HS-27A (cell line): ENCODE measurements around the gene TOX3.

Experiments used
- DNase-seq: peaks from one replicate; pipeline ENCODE4 v3.0.0-alpha.2; 2012; ENCODE audit warnings: low read depth, missing footprints

The TOX3 gene

DNA sequence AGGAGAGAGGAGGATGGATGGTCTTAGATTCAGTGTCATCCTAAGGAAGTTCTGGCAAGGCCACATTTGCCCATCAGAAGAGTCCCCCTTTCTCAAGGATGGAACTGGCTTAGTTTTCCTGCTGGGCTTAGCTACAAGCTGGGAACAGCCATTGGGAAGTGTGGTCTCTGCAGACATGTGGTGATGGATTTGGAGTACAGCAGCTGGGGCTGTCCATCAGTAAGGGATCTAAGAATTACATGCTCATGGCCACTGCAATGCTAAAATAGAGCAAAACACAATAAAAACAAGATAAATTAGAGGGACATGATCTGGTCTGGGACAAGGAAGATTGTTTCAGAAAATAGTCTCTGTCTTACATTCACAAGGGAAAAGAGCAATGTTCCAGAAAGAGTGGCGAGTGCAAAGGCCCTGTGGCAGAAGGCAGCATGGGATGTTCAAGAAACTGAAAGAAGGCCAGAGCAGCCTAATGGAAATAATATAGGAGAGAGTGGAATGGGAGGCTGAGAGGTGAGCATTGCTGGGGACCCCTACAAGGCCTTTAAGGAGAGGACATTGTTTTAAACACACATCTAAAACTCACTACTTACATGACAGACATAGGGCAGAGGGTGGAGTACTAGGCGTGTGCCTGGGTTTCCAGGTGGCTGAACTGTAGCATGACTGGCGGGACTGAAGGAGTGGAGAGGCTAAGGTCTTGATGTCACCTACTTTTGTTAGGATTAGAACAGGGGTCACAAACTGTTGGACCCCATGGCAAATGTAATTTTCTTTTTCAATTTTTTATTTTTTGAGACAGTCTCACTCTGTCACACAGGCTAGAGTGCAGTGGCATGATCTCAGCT is 17.0 kb upstream of the TOX3 start:
- DNase-seq: no peak

DNA sequence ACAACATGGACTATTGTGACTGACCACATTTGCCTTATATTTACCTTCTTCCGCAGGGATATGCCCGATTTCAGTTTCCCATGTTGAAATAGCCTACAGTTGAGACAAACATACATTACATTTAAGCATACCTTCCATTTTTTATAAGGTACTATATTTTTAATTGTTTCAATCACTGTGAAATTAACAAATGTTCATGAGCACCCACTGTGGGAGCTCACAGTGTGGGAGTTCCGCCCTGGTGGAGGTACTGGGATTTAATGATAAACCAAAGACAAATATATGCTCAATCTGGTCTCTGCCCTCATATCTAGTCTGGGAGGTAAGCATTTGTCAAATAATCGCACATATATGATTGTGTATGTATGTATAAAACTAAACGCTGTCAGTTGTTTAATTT is 15.8 kb upstream of the TOX3 start:
- no peak for DNase-seq

DNA sequence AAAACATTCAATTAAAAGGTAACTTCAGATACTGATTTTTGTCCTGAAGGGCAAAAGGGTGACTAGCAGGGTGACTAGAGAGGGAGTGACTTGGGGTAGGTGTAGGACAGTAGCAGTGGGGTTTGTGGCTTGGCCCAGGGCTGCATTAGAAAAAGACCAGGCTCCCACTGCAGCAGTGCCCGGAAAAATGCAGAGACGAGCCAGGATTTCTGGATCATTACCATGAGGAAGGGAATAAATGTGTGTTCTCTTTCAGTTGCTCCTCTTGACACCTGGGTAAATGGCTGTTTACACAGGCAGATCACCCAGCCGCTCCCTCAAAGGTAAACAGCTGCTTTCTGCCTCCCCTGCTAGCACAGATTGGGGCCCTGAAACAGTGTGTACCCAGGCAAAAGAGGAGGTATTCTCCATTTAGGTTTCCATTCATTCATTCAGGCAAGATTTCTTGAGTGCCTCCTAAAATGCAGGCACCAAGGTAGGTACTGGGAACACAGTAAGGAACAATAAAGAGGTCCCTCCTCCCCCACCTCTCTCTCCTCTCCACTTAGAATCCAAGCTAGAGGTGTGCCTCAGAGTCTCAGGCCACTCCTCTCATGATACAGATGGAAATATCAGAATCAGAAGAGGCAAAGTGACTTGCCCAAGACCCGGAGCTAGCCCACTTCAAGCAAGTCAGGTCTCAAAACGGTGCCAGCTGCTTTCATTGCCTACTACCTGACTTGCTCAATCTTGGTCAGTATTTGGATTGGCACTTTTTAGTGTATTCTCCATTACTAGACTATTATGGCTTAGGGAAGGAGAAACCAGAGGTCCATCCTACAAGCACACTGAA is 15.2 kb upstream of the TOX3 start:
- no peak for DNase-seq

DNA sequence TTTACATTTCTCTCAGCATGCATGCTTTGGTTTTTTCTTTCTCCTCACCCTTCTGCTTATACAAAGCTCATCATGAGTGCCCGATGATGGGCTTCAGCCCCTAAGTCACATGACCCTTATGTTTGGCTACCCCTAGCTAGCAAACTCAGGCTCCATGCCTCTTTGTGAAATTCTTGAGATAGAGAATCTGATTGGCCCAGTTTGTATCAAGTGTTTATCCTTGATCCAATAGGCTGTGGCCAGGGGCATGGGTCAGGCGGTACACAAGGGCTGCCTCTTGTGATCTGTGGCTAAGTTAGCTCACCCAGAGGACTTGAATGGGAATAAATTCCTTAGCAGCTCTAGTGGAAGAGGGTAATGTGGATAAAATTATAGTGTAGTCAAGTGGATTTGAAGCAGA is 11.5 kb upstream of the TOX3 start:
- DNase-seq: no peak

DNA sequence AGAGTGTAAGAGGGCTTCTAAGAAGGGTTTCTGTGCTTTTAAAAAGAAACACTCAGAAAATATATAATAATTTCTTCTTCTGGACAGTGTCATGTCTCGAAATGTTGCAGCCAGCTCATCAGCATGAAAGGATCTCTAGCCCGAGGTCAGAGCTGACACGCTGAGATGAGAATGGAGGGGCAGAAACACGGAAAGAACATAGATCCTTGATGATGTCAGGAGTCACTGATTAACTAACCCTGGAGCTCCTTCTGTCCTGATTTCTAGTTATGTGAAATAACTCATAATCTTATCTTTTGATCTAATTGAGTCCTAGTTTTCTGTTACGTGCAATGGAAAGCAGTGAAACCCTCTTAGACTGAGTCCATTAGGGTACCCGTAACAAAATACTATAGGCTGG is 10.3 kb upstream of the TOX3 start:
- no peak for DNase-seq

DNA sequence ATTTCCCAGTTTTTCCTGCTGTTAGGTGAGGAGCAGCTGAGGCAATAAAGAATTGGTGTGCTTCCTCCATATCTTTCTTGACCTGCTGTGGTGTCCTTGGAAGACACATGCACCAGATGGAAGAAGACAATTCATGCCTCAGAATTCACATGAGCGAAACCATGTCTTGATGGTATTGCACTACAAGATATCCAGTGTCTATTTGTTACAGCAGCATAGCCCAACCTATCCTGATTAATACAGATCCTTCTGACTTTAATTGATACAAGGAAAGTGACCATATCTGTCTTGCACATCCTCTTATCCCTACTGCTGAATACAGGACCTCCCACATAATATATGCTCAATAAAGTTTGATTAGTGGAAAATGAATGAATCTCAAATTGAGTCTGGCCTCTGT is 9.1 kb upstream of the TOX3 start:
- DNase-seq: no peak

DNA sequence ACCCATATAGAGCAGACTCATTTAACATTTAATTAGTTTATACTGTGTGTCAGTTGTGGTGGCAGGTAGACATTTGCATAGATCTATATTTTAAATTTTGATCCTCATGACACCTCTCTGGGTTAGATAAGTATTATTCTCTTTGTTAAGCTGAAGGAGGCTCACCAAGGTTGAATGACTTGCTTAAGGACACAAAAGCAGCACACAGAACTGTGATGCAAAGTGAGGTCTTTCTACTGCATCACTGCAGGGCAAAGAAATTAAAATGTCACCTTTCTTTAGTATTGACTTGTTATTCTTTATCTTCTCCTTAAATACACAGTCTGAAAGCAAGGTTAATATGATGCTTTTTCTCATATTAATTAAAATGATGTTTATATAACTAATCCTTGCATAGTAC is 8.6 kb upstream of the TOX3 start:
- no peak for DNase-seq

DNA sequence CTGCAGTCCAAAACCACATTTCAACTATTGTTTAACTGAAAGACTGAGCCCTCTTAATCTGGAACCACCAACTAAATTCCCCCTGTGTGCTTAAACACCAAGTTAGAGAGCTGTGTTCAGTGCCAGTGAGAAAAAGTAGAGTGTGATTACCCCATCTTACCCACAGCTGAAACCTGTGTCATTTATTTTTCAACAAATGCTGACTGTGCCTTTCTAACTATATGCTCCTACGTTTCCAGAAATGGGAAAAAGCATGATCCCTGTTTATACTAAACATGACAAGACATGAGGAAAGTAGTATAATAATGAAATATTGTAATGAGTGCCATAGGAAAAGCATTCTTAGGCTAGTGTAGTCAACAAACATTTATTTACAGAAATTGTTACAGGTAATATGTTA is 7.4 kb upstream of the TOX3 start:
- no peak for DNase-seq

DNA sequence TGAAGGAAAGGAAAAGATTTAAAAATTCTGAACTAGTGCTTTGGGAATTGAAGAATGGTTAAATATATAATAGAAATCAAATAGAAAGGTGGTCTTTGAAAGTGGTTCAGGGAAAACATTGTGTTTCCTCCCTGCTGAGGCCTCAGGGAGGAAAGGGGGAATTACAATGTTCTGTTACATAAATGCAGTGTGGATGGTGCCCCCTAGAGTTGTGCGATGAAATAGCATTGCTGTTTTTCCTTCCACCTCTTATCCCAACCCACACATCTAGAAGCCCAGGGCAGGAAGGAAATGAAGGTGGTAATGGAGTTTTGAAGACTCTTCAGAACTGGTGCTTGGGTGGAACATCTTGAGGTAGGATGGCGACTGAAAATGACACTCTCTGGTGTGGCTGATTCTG is 6.4 kb upstream of the TOX3 start:
- DNase-seq: no peak

DNA sequence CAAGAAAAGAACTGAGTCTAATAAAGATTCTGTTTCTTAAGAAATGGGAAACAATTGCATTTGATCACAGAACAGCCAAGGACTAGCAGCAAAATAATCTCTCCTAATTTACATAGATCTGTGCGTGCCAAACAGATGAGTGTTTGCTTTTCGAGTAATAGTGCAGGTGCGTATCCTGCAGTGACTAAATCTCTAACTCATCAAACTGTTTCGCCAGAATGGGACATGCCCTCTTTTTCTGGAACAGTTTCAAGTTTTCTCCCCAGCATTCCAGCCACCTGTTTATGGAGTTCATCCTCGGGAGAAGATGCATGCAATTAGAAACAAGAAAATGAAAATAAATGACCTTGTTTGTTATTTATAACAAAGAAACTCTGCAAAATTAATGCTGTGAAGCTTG is 5.7 kb upstream of the TOX3 start:
- DNase-seq: no peak

DNA sequence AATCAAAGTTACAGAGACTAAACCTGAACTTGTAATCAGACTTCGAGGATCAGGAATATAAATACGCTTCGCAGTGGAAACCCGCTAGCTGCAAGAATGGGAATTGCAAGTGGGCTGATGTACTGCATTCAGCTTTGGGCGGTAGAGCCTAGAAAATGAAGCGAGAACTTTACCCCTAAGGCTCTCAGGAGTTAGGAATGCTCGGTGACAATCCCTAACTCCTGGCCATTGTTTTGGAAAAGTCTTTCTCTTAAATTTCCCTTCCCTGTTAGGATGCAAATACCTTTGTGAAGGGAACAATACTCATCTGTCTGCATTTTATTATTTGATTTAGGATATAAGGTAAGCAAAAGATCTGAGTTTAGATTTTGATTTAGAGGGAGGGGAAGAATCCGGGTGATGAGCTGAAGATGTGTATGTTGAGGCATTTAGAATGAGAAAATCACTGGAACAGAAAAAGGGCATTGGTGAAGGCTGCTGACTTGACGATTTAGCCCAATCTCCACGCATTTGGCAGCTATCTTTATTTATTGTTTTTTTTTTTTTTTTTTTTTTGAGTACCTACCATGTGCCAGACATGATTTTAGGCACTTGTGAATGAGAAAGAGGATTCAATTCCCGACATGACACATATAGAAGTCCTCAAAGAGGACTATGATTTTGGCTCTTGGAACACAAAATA is 2.2 kb upstream of the TOX3 start:
- no peak for DNase-seq

DNA sequence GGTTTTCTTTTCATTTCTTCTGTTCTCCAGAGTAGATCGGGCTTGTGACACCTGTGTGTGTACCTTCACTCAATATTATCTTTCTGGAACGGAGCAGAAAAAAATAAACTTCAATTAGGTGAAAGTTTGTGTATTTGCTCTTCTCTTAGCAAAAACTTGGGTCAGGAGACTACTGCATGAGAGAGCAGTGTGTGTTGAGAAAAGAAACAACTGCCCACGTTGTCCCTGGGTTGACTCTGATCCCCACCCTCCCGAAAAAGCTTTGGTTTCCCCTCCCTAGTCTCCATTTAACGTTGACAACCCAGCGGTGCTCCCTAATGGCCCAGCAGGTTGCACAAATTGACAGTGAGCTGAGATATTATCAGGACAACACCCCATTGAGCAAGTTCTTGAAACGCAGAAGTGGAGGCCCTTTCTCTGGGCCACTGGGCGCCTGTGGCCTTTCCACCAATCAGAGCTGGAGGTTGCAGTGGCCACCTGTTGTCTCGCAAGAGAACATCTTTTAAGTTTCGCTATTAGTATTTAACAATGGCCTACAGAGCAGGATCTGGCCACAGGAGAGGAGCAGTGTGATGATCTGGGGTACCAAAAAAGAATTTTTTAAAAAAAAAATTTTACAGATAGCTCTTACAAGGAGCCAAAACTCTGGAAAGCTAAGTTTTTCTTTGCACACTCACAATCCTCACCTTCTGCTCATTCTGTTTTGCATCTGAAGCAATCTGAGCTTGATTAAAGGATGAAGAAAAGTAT is 1.5 kb upstream of the TOX3 start:
- no peak for DNase-seq

DNA sequence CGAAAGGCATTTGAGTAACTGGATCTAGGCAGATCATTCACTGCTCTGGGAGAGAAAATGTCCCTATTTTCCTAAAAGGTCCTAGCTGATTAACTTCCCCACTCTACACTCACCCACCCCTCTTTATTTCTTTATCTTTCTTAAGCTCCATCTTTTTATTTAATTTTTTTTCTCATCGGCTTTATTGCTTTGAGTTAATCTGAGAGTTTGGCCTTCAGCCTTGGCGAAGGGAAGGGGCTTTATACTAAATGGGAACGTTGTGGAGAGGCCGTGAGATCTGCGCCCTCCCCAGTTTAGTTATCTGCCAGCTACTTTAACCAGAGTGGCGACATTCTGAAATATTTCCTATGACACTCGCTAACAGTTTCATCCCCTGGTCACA is 882 bp upstream of the TOX3 start:
- no peak for DNase-seq

DNA sequence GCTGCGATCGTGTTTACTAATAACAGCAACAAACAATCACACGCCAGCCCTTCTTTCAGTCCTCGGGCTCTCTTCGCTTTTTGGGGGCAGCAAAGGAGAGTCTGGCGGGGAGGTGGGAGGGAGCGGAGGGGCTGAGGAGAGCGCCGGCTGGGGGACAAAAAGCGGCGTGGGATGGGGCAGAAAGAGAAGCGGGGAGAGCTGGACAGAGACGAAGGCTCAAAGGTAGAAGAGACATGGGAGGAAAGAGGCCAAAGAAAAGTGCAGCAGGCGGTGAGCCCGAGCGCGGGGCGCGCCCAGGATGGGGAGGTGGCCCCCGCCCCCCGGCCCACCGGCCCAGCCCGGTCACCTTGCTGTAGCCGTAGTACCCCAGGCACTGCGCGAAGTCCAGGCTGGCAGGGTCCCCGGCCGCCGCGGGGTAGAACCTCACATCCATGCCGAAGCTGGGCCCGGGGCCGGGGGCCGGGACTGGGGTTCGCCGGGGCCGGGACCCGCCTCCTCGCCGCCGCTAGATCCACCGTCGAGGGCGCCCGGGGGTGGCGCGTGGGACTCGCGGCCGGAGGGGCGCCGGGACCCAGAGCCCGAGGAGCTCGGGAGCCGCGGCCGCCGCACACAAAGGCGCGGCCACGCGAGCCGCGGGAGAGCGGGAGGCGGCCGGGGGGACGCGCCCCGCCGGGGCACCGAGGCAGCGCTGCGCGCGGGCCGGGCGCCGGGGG is 496 bp downstream of the TOX3 start:
- DNase-seq: no peak

DNA sequence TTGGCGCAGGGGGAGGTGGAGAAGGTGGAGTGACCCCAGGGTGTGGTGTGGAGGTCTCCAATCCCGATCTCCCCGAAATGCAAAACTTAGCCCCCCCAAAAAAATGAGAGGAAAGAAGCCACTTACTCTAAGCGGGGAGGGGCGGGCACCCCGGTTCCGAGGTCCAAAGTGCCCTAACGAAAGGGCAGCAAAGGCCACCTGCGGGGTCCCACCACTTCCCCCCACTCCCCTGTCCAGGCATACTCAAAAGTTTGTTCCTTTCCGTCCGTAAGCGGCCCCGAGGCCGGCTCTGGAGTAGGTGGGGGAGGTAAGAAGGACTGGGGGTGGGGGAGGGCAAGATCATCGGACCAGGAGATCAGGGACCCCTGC is 1.1 kb downstream of the TOX3 start:
- no peak for DNase-seq

DNA sequence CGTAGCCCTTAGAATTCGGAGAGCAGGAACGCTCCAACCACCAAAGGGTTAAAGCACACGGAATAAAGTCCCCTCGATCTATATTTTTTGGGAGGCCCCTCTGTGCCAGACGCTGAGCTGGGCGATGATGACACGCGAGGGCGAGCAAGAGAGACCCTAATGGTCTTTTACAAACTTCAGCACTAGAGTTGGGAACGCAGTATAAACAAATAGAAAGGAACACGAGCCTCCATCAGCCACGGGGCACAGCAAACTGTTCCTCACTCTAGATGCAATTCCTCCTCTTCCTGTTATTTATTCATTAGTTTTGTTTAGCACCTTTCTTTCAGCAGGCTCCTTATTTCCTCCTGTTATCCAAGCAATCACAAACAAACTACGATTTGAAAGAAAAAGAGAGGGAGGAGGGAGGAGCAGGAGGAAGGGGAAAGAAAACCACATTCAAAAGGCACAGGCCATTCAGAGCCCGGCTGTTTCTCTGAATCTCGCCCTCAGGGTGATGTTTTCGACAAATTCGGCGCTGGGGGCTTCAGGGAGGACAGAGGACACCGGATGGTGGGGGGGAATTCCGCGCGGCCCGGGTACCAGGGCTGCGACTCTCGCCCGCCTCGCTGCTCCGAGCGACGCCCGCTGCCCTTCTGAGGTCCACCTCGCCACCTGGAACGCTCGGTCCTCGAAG is 1.6 kb downstream of the TOX3 start:
- DNase-seq: no peak

DNA sequence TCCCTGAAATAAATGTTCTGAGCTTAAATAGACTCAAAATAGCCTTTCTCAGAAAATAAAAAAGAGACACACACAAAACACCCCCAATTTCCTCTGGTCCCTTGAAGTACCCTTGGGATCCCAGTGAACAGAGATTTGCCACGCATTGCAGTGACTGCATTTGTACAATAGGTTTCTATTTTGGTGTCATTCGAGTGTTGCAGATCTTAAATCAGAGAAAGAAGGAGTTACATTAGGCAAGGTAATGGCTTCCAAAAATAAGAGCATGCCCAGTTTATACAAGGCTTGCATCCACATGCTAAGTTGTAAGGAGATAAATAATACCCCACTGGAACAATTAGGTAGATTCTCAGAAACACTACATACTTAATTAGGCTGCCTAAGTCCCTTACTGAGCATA is 2.2 kb downstream of the TOX3 start:
- no peak for DNase-seq

DNA sequence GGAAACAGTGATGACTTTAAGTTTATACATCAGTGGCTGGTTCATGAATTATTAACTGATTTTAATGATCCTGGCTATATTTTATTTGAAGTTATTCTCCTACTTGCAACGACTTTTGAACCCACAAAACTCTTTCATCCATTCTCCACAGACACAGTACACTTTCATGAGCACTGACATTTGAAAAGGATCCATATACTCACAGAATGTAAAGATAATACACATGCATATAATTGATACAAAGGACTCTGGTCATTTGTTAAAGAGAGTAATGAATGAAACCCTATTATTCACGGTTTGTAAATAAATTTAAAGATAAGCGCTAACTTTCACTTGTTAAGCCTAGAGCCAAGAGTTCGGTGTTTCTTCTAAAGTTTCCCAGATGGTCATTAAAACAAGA is 3.3 kb downstream of the TOX3 start:
- DNase-seq: no peak

DNA sequence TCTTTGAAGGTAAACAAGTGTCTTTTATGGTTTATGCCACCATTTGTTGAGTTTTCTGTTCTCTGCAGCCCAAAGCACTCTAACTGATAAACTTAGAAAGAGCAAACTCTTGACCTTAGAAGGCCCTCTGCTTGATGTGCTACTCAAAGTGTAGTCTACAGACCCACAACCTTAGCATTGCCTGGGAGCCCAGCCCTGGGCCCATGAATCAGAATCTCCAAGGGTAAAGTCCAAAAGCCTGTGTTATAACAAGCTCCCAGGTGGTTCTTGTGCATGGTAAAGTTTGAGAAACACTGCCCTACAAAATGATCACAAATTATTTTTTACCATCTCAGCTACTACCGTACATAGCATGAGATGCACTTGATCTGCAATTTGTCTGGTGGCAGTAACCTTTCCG is 6.0 kb downstream of the TOX3 start:
- DNase-seq: no peak

DNA sequence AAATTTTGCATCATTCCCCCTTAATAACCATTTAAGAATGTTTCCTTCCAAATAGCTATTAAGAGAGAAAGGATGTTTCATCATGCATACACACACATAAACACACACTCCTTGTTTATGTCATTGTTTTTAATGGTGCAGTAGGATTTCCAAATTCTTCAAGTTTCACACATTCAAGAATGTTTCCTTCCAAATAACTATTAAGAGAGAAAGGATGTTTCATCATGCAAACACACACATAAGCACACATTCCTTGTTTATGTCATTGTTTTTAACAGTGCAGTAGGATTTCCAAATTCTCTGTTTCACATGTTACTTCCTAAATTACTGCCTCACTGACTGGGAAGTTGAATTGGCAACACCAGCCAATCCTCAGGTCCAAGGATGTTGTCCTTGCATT is 7.8 kb downstream of the TOX3 start:
- DNase-seq: no peak

DNA sequence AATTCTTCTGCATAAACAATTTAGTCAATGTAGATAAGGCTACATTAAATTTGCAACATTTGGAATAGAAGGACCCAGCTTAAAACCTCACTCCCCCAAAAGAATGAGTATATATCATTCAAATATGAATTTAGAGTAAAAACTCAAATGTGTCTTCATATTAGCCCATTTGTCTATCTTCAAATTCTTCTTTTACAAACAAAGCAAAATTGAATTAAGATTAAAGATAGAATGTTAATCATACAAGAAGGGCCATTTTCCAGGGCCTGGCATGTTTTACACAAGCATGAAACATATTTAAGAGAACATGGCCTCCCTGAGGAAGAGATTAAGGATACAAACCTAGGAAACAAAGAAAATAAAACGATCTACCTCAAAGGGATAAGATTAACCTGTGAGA is 8.4 kb downstream of the TOX3 start:
- no peak for DNase-seq
